Natural killer cell (primary cell): ENCODE results near the gene SOBP. TPM values are rescaled to one million over a fixed set of nuclear protein-coding genes. Genes with fewer than 3 reads are reported as not detected.

Experiments used
- ATAC-seq, 3 donors: fragments of 150-1000 bp in 2 of 3; fragments of 200-7000 bp in 1 of 3; cut with Tn5 transposase; 1 replicate in 1 of 3; 2 replicates in 2 of 3; pipeline ENCODE4 v1.10.0; 2021; ENCODE audit warnings: mild to moderate bottlenecking in 2 of 3, moderate library complexity in 2 of 3
- DNase-seq, 2 donors: peaks; one replicate each; pipeline versions ENCODE4 v3.0.0 to v3.0.0-alpha.2; 2013 to 2021; ENCODE audit warnings: mixed read lengths in 1 of 2
- H3K27ac ChIP-seq: one replicate; pipeline ENCODE4 v1.5.1; 2013; ENCODE audit warnings: mild to moderate bottlenecking, low read length
- H3K27me3 ChIP-seq: one replicate; pipeline ENCODE4 v1.6.1; 2013; ENCODE audit warnings: low read length; ENCODE audit not compliant: control insufficient read depth, insufficient read depth
- H3K36me3 ChIP-seq: one replicate; pipeline ENCODE4 v1.6.1; 2013; ENCODE audit warnings: low read length; ENCODE audit not compliant: control insufficient read depth, insufficient read depth
- H3K4me1 ChIP-seq: one replicate; pipeline ENCODE4 v1.6.1; 2013; ENCODE audit warnings: low read length; ENCODE audit not compliant: control insufficient read depth, insufficient read depth
- H3K4me3 ChIP-seq: one replicate; pipeline ENCODE4 v1.5.1; 2013; ENCODE audit warnings: low read length
- H3K9me3 ChIP-seq: one replicate; pipeline ENCODE4 v1.6.1; 2013; ENCODE audit warnings: low read length; ENCODE audit not compliant: control insufficient read depth, insufficient read depth
- H3K27ac Mint-ChIP-seq, 2 donors: one replicate each; pipeline ENCODE4 v1.8.0; 2022; ENCODE audit warnings: mild to moderate bottlenecking in 2 of 2, mixed read lengths in 2 of 2, moderate library complexity in 1 of 2
- H3K27me3 Mint-ChIP-seq, 2 donors: one replicate each; pipeline ENCODE4 v1.8.0; 2022; ENCODE audit warnings: low read depth in 2 of 2, mixed read lengths in 2 of 2
- H3K36me3 Mint-ChIP-seq: one replicate; pipeline ENCODE4 v1.8.0; 2022; ENCODE audit warnings: mixed read lengths
- H3K4me1 Mint-ChIP-seq, 2 donors: one replicate each; pipeline ENCODE4 v1.8.0; 2022; ENCODE audit warnings: mixed read lengths in 2 of 2
- H3K4me3 Mint-ChIP-seq: one replicate; pipeline ENCODE4 v1.8.0; 2022; ENCODE audit warnings: mild to moderate bottlenecking, moderate library complexity, mixed read lengths
- H3K9me3 Mint-ChIP-seq, 2 donors: one replicate each; pipeline ENCODE4 v1.8.0; 2022; ENCODE audit warnings: mixed read lengths in 2 of 2
- WGBS: methylation state at CpG from one replicate; pipeline ENCODE4 v1.1.7; 2013; ENCODE audit warnings: missing lambda C conversion rate; ENCODE audit not compliant: insufficient coverage; 5-methylcytosine and 5-hydroxymethylcytosine counted together
- intact Hi-C: fragments of 100-400 bp; cut with micrococcal nuclease; formaldehyde crosslinking; loops from one replicate; pipeline ENCODE4 v1.14.2; 2022
- total RNA-seq, 4 donors: library from RNA; stranded (reverse); fragments of 120-200 nt in 1 of 4; gene quantifications; one replicate each; pipeline versions ENCODE4 v1.2.3 to v1.2.4, GENCODE V29; 2013 to 2022
- TF ChIP-seq, protein P1 (sequence below): fragments of 200-600 bp; IDR thresholded peaks from one replicate; pipeline ENCODE4 v1.8.0; 2022; ENCODE audit warnings: antibody characterized with exemption

Gene SOBP
- total RNA-seq, 3 donors from 2014 or later (not counting 1 experiment from before 2014, with no cell fraction given) = 0.16 TPM; not detected in 1

DNA sequence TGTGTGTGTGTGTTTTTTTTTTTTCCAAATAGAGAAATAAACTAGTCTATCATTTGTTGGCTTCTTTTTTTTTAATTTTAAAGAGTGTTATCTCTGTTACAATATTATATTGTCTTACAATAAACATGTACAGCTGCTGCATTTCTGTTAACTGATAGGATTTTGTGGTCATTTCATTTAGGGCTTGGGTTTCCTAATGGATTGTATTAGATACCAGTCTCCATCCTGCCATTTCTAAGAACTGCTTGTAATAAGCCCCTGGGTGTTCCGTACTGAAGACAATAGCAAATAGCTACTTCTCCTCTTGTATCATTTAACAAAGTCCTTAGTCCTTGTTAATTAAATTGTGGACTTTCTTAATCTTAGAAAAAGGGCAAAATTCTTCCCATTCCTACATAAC, 45.7 kb downstream of the SOBP start:
- Mint-ChIP-seq H3K27me3 (peaks cover 6 to 30% of the 10 kb centered on the region in 2 donors), H3K36me3 (no peaks in the 10 kb centered on the region), H3K4me1 (no peaks in the 10 kb centered on the region), H3K4me3 (no peak overlapping the region), H3K27ac (no peak overlapping the region), H3K9me3 (no peaks in the 10 kb centered on the region)
- Histone ChIP-seq H3K36me3 (no peaks in the 10 kb centered on the region), H3K27ac (no peak overlapping the region), H3K4me3 (no peak overlapping the region), H3K27me3 (peaks cover 5% of the 10 kb centered on the region), H3K9me3 (no peaks in the 10 kb centered on the region), H3K4me1 (no peaks in the 10 kb centered on the region)
- intact Hi-C loops = no loop called here
- TF ChIP-seq, protein P1, sequence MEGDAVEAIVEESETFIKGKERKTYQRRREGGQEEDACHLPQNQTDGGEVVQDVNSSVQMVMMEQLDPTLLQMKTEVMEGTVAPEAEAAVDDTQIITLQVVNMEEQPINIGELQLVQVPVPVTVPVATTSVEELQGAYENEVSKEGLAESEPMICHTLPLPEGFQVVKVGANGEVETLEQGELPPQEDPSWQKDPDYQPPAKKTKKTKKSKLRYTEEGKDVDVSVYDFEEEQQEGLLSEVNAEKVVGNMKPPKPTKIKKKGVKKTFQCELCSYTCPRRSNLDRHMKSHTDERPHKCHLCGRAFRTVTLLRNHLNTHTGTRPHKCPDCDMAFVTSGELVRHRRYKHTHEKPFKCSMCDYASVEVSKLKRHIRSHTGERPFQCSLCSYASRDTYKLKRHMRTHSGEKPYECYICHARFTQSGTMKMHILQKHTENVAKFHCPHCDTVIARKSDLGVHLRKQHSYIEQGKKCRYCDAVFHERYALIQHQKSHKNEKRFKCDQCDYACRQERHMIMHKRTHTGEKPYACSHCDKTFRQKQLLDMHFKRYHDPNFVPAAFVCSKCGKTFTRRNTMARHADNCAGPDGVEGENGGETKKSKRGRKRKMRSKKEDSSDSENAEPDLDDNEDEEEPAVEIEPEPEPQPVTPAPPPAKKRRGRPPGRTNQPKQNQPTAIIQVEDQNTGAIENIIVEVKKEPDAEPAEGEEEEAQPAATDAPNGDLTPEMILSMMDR = no peak
- WGBS = no CpG with 5 or more reads among the region's 1 CpG
- DNase-seq (no peak), ATAC-seq (no peak)

DNA sequence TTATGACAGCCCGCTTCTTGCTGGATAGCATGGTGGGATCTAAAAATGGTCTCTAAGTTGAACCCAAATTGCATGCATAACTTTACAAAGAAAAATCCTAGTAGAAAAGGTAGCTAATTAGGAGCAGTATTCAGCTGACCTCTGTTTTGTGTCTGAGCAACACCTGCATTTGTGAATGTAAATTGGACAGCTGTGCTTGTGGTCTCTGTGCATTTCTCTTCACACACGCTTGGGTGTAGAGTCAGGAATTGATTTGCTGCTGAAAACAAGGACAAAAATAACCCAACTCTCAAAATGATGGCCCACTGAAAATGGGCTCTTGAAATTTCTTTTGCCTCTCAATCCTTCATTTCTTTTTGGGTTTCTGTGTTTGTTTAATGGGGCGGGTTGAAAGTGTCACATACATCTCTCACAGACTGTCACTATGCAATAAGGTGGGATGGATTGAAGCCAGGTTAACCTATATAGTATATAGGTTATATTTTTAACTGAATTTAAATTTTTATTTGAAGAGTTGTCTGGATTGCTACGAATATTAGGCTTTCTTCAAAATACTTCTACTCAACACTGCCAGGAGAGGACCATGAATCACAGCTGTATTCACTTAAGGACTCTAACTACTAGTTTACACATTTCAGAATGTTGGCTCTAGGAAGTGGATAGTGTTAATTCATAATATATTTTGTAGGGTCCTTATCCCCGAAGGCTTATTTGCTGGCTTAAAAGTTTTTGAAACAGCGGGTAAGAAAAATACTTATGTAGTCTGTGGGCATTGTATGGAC, 46.5 kb downstream of the SOBP start:
- H3K27me3 ChIP-seq = peaks cover 5% of the 10 kb centered on the region
- H3K36me3 ChIP-seq = no peaks in the 10 kb centered on the region
- Mint-ChIP-seq H3K9me3 (no peaks in the 10 kb centered on the region), H3K4me1 (no peaks in the 10 kb centered on the region), H3K27me3 (peaks cover 6 to 30% of the 10 kb centered on the region in 2 donors), H3K4me3 (no peak overlapping the region), H3K36me3 (no peaks in the 10 kb centered on the region), H3K27ac (no peak overlapping the region)
- H3K27ac ChIP-seq = no peak overlapping the region
- intact Hi-C loops = no loop called here
- 96% methylated on average over 3 of the region's 6 CpGs for WGBS
- H3K4me3 ChIP-seq = no peak overlapping the region
- TF ChIP-seq, protein P1 = no peak
- no peaks in the 10 kb centered on the region for H3K9me3 ChIP-seq
- ATAC-seq (no peak), DNase-seq (no peak)
- H3K4me1 ChIP-seq = no peaks in the 10 kb centered on the region

DNA sequence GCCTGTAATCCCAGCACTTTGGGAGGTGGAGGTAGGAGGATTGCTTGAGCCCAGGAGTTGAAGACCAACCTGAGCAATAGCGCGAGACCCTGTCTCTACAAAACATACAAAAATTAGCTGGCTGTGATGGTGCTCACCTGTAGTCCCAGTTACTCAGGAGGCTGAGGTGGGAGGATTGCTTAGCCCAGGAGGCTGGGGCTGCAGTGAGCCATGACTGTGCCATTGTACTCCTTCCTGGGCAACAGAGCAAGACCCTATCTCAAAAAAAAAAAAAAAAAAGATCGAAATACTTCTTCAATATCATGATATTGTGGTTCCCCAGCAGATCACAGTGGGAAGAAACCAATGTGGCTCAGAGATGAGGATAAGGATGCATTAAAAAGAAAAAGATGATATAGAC, 47.6 kb downstream of the SOBP start:
- H3K27me3 ChIP-seq = peaks cover 5% of the 10 kb centered on the region
- Mint-ChIP-seq H3K4me3 (no peak overlapping the region), H3K9me3 (no peaks in the 10 kb centered on the region), H3K27ac (no peak overlapping the region), H3K27me3 (peaks cover 11 to 41% of the 10 kb centered on the region in 2 donors), H3K36me3 (no peaks in the 10 kb centered on the region), H3K4me1 (no peaks in the 10 kb centered on the region)
- H3K36me3 ChIP-seq = no peaks in the 10 kb centered on the region
- ATAC-seq (no peak), DNase-seq (no peak)
- intact Hi-C loops = no loop called here
- TF ChIP-seq, protein P1 = no peak
- no peaks in the 10 kb centered on the region for H3K4me1 ChIP-seq
- H3K9me3 ChIP-seq = no peaks in the 10 kb centered on the region
- no peak overlapping the region for H3K27ac ChIP-seq
- WGBS = no CpG with 5 or more reads among the region's 3 CpGs
- no peak overlapping the region for H3K4me3 ChIP-seq
